ENCODE results near the gene NOM1.
"Not testable (repeated sequence)": the region's sequence is repeated elsewhere in the genome, so short reads cannot be mapped to it uniquely, and the experiment has no call there.

NOM1 gene

GRCh38 chr7:156919132-156919713, 30.3 kb upstream of the NOM1 start:
- no peak for TF ChIP-seq CTCF (conservative IDR thresholded peaks at IDR 0.05; ENCODE audit: low read length)
- no peak for DNase-seq (ENCODE audit: low read depth)
- H3K4me3 ChIP-seq (ENCODE audit: low read length) = no peak overlapping the region

- TF ChIP-seq CTCF (conservative IDR thresholded peaks at IDR 0.05; ENCODE audit: low read length) = no peak
- no peak overlapping the region for H3K4me3 ChIP-seq (ENCODE audit: low read length)
- no peak for DNase-seq (ENCODE audit: low read depth)
These were observed 29.4 kb upstream of the NOM1 start for GRCh38 chr7:156920076-156920475.

- H3K4me3 ChIP-seq (ENCODE audit: low read length); DNase-seq (ENCODE audit: low read depth): not testable (repeated sequence)
These were observed 28.8 kb upstream of the NOM1 start for GRCh38 chr7:156920487-156921373.

- not testable (repeated sequence) for H3K4me3 ChIP-seq (ENCODE audit: low read length); DNase-seq (ENCODE audit: low read depth)
These were observed 27.2 kb upstream of the NOM1 start for GRCh38 chr7:156922304-156922703.

- not testable (repeated sequence) for H3K4me3 ChIP-seq (ENCODE audit: low read length); DNase-seq (ENCODE audit: low read depth)
These were observed 23.7 kb upstream of the NOM1 start for GRCh38 chr7:156925821-156926220.

- DNase-seq (ENCODE audit: low read depth) = no peak
- no peak for TF ChIP-seq CTCF (conservative IDR thresholded peaks at IDR 0.05; ENCODE audit: low read length)
- no peak overlapping the region for H3K4me3 ChIP-seq (ENCODE audit: low read length)
These were observed 21.7 kb upstream of the NOM1 start for GRCh38 chr7:156927571-156928405.

- no peak for TF ChIP-seq CTCF (conservative IDR thresholded peaks at IDR 0.05; ENCODE audit: low read length)
- DNase-seq (ENCODE audit: low read depth) = no peak
- H3K4me3 ChIP-seq (ENCODE audit: low read length) = no peak overlapping the region
These were observed 21.1 kb upstream of the NOM1 start for GRCh38 chr7:156928406-156928747.

GRCh38 chr7:156929789-156930539, 19.5 kb upstream of the NOM1 start:
- TF ChIP-seq CTCF (conservative IDR thresholded peaks at IDR 0.05; ENCODE audit: low read length) = no peak
- no peak for DNase-seq (ENCODE audit: low read depth)
- no peak overlapping the region for H3K4me3 ChIP-seq (ENCODE audit: low read length)

Measured in AG10803 (cell line).